T-helper 1 cell (primary cell): ENCODE results near the gene GALR3.
"Not testable (repeated sequence)": the region's sequence is repeated elsewhere in the genome, so short reads cannot be mapped to it uniquely, and the experiment has no call there.

Source experiments
- DNase-seq, 5 donors: peaks; one replicate each; pipeline ENCODE4 v3.0.0-alpha.2; 2012 to 2020
- total RNA-seq, 4 donors: gene quantifications; one replicate each; lab custom pipeline; 2026; lab: John Stamatoyannopoulos, UW

Gene GALR3, protein sequence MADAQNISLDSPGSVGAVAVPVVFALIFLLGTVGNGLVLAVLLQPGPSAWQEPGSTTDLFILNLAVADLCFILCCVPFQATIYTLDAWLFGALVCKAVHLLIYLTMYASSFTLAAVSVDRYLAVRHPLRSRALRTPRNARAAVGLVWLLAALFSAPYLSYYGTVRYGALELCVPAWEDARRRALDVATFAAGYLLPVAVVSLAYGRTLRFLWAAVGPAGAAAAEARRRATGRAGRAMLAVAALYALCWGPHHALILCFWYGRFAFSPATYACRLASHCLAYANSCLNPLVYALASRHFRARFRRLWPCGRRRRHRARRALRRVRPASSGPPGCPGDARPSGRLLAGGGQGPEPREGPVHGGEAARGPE
- total RNA-seq: 0 reads per million in 4 donors

- DNase-seq: no peak
Observed at GRCh38 chr22:37823134-37823985, at the start of gene GALR3. Gene GALR3 (plus strand): TSS chr22:37823382. CDS start chr22:37823407, 25 bp downstream.

- DNase-seq: no peak
Observed at GRCh38 chr22:37774728-37775127, 48.5 kb upstream of the GALR3 start.

DNA sequence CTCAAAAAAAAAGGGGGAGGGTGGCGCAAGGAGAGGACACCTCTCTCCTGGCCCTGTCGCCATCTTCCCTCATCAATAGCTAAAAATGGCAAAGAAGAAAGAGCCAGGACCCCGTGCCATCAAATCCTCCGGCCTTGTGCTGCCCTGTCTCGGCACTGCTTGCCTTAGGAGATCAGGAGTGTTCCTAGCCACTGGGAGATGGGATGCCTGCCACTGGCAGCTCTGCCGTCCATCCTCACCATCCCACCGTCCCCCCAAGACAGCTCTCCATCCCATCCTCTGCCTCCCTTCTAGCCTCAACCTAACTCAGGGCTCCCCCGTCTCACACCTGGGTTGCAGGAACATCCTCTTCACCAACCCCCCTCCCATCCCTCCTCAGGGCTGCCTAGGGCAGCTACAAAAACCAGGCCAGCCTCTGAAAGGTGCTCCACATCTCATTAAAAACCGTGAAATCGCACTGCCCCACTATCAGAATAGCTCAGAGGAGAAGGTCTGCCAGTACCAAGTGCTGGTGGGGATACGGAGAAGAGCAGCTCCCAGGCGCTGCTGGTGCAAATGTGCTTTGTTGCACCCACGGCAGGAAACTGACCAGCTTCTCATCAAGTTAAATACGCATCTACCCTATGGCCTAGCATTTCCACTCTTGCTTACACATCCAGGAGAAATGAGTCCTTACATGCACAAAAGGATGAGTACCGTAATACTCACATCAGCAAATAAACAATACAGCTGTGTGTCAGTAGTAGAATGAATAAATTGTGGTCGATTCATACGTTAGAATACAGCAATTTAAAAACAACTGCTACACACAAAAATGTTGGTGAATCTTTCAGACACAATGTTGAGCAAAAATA lies 47.2 kb upstream of the GALR3 start:
- no peak for DNase-seq

DNA sequence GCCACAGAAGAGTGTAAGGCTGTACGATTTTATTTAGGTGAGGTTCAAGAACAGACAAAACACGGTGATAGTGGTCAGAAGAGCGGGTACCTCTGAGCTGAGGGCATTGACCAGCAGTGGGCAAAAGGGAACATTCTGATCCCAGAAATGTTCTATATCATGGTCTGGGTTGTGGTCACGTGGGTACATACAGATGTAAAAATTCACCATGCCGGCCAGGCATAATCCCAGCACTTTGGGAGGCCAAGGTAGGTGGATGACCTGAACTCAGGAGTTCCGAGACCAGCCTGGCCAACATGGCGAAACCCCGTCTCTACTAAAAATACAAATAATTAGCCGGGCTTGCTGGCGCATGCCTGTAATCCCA lies 46.6 kb upstream of the GALR3 start:
- DNase-seq: no peak

- DNase-seq: no peak
Observed at GRCh38 chr22:37777122-37777687, 46.0 kb upstream of the GALR3 start.

DNA sequence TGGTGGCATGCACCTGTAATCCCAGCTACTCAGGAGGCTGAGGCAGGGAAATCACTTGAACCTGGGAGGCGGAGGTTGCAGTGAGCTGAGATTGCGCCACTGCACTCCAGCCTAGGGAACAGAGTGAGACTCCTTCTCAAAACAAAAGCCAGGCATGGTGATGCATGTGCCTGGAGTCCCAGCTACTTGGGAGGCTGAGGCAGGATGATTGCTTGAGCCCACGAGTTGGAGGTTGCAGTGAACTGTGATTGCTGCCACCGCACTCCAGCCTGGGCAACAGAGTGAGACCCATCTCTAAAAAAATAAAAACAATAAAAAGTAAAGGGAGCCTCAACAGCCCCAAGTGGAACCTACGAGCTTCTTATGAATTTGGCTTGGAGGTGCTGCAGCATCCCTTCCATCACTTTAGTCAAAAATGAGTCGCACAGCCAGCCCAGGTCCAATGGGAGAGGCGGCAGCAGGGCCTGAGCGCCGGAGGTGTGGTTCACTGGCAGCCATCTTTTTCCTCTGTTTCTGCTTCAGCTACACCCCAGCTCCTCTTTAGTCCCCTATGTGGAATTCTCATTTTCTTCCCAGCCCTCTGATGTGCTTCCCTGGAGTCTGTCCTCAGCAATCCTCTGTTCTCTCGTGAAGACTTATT lies 44.7 kb upstream of the GALR3 start:
- no peak for DNase-seq

GRCh38 chr22:37781434-37782059 lies 41.6 kb upstream of the GALR3 start:
- DNase-seq: no peak

GRCh38 chr22:37782340-37783168 lies 40.6 kb upstream of the GALR3 start:
- DNase-seq: no peak

- no peak for DNase-seq
Observed at GRCh38 chr22:37784829-37785495, 38.2 kb upstream of the GALR3 start.

- DNase-seq: no peak
Observed at GRCh38 chr22:37790234-37790633, 32.9 kb upstream of the GALR3 start.

DNA sequence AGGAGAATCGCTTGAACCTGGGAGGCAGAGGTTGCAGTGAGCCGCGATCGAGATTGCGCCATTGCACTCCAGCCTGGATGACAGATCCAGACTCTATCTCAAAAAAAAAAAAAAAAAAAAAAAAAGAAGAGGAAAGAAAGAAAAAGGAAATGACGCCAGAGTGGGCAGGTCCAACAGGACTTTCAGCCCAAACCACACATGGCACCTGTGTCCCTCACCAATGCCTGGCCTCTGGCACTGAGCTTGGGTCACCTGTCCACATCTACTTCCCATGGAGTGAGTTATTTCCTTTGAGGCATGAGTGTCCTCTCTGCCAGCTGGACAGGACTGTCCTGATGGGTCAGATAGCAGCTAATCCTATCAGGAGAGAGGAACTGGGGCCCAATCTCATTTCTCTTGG lies 30.7 kb upstream of the GALR3 start:
- DNase-seq: no peak

- DNase-seq: no peak
Observed at GRCh38 chr22:37794376-37794775, 28.8 kb upstream of the GALR3 start.

DNA sequence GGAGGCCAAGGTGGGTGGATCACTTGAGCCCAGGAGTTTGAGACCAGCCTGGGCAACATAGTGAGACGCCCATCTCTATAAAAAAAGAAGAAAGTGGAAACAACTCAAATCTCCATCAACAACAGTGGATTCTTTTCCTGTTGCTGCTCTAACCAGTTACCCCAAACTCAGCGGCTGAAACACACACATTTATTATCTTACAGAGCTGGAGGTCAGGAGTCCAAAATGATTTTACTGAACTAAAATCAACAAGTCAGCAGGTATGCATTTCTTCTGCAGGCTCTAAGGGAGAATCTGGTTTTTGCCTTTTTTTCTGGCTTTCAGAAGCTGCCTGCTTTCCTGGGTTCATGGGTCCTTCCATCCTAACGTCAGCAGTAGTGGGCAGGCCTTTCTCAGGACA lies 27.1 kb upstream of the GALR3 start:
- DNase-seq: no peak

DNA sequence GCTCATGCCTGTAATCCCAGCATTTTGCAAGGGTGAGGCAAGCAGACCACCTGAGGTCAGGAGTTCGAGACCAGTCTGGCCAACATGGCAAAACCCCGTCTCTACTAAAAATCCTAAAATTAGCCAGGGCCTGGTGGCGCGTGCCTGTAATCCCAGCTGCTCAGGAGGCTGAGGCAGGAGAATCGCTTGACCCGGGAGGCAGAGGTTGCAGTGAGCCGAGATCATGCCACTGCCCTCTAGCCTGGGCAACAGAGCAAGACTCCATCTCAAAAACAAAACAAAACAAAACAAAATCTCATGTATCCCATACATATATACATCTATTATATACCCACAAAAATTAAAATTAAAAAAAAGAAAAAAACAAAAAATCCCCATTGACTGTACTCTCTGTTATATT lies 25.9 kb upstream of the GALR3 start:
- DNase-seq: not testable (repeated sequence)

GRCh38 chr22:37797874-37798500 lies 25.2 kb upstream of the GALR3 start:
- DNase-seq: no peak

DNA sequence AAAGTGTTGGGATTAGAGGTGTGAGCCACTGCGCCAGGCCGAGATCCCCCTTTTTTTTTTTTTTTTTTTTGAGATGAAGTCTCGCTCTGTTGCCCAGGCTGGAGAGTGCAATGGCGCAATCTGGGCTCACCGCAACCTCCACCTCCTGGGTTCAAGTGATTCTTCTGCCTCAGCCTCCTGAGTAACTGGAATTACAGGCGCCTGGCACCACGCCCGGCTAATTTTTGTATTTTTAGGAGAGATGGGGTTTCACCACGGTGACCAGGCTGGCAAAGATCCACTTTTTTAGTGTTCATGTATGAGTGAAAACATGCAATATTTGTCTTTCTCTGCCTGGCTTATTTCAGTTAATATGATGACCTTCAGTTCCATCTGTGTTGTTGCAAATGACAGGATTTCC lies 23.2 kb upstream of the GALR3 start:
- not testable (repeated sequence) for DNase-seq

GRCh38 chr22:37801946-37802309 lies 21.3 kb upstream of the GALR3 start:
- no peak for DNase-seq

- DNase-seq: no peak
Observed at GRCh38 chr22:37802310-37803194, 20.6 kb upstream of the GALR3 start.

GRCh38 chr22:37803195-37803638 lies 20.0 kb upstream of the GALR3 start:
- DNase-seq: no peak
